OCI-LY7 (cell line): ENCODE data around the gene CARM1. TPM values are rescaled to one million over a fixed set of nuclear protein-coding genes. Genes with fewer than 3 reads are reported as not detected.

Experiments
- BruUV-seq: library from RNA; stranded (reverse); fragments of 400-500 nt; replicated peaks from 2 replicates; lab custom pipeline; 2021; lab: Mats Ljungman, UMichigan
- CTCF ChIA-PET: fragments of 300-600 bp; sonication (Branson Sonifier 250); formaldehyde crosslinking; loops from one replicate; lab custom pipeline; 2022; ENCODE audit warnings: antibody characterized with exemption; ENCODE audit not compliant: unreplicated experiment; lab: Charles Lee
- POLR2A ChIA-PET: fragments of 300-600 bp; sonication (Branson Sonifier 250); formaldehyde crosslinking; loops from one replicate; lab custom pipeline; 2022; ENCODE audit warnings: antibody characterized with exemption; lab: Charles Lee
- DNase-seq: peaks from one replicate; pipeline ENCODE4 v3.0.0-alpha.2; 2015; ENCODE audit warnings: low spot score
- H2AFZ ChIP-seq: fragments of 200-600 bp; sonication (generic), shearing (Covaris generic); 2 replicates; pipeline ENCODE4 v1.6.1; 2014; ENCODE audit warnings: mild to moderate bottlenecking, antibody characterized with exemption, low read length, moderate library complexity
- H3K27ac ChIP-seq: fragments of 200-600 bp; sonication (generic); 2 replicates; pipeline ENCODE4 v1.5.1; 2014; ENCODE audit warnings: mixed run types, low read depth, mild to moderate bottlenecking, moderate library complexity, low read length, inconsistent platforms; ENCODE audit not compliant: poor library complexity, severe bottlenecking
- H3K36me3 ChIP-seq: fragments of 200-600 bp; sonication (generic); 2 replicates; pipeline ENCODE4 v1.6.1; 2014; ENCODE audit warnings: mild to moderate bottlenecking, antibody characterized with exemption, low read length, moderate library complexity, mixed read lengths; ENCODE audit not compliant: insufficient read depth
- H3K4me1 ChIP-seq: fragments of 200-600 bp; sonication (generic); 2 replicates; pipeline ENCODE4 v1.5.1; 2014; ENCODE audit warnings: mild to moderate bottlenecking, low read length; ENCODE audit not compliant: insufficient read depth, poor library complexity, severe bottlenecking
- H3K4me2 ChIP-seq: fragments of 200-600 bp; sonication (generic); 2 replicates; pipeline ENCODE4 v1.6.1; 2014; ENCODE audit warnings: mild to moderate bottlenecking, low read length
- H3K4me3 ChIP-seq: fragments of 200-600 bp; sonication (generic); 2 replicates; pipeline ENCODE4 v1.5.1; 2014; ENCODE audit warnings: mild to moderate bottlenecking, low read depth, low read length; ENCODE audit not compliant: poor library complexity, severe bottlenecking
- H3K79me2 ChIP-seq: fragments of 200-600 bp; sonication (generic); 2 replicates; pipeline ENCODE4 v1.6.1; 2016; ENCODE audit warnings: low read depth, mild to moderate bottlenecking, low read length, moderate library complexity, mixed read lengths; ENCODE audit not compliant: insufficient read depth
- H3K9me2 ChIP-seq: fragments of 200-600 bp; sonication (generic); 2 replicates; pipeline ENCODE4 v1.6.1; 2016; ENCODE audit warnings: mild to moderate bottlenecking, low read length, mixed read lengths; ENCODE audit not compliant: insufficient read depth
- H3K9me3 ChIP-seq: fragments of 200-600 bp; sonication (generic); 2 replicates; pipeline ENCODE4 v1.6.1; 2014; ENCODE audit warnings: mild to moderate bottlenecking, mixed run types, low read length, mixed read lengths
- H4K20me1 ChIP-seq: fragments of 200-600 bp; sonication (generic); 2 replicates; pipeline ENCODE4 v1.6.1; 2014; ENCODE audit warnings: mild to moderate bottlenecking, antibody characterized with exemption, low read length, moderate library complexity, mixed read lengths; ENCODE audit not compliant: insufficient read depth
- EZH2phosphoT487 ChIP-seq: fragments of 200-600 bp; sonication (generic); IDR thresholded peaks from 2 replicates; pipeline ENCODE4 v1.6.1; 2018; ENCODE audit warnings: low read depth, borderline replicate concordance, mild to moderate bottlenecking, mixed run types, antibody characterized with exemption, low read length, moderate library complexity, mixed read lengths
- intact Hi-C: fragments of 100-400 bp; cut with micrococcal nuclease; formaldehyde crosslinking; loops from one replicate; pipeline ENCODE4 v1.10.0; 2022; ENCODE audit not compliant: unreplicated experiment
- total RNA-seq, 2 experiments: library from RNA; depleted of rRNA in 1 of 2; stranded (reverse); fragments of >200 nt in 1 of 2; shearing (Covaris generic) in 1 of 2; gene quantifications; 2 replicates each; pipeline ENCODE4 v1.2.3, GENCODE V29; 2014 to 2022
- TF ChIP-seq, protein P1 (sequence below): fragments of 200-600 bp; sonication (generic); conservative IDR thresholded peaks from 2 replicates; pipeline ENCODE4 v1.5.1; 2014; ENCODE audit warnings: mild to moderate bottlenecking, antibody characterized with exemption, low read length, moderate library complexity, mixed read lengths

The CARM1 gene
- total RNA-seq, 2 experiments from 2014 or later: 41.2 to 107 TPM

DNA sequence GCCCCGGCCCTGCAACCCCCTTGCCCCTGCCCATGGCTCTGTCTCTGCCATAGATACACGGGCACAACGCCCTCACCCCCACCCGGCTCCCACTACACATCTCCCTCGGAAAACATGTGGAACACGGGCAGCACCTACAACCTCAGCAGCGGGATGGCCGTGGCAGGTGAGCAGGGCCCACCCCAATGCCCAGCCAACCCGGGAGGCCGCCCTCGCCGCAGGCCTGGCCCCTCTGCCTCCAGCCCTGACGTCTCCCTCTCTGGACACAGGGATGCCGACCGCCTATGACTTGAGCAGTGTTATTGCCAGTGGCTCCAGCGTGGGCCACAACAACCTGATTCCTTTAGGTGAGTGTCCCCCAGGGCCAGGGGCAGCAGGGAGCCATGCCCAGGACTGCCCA, 49.4 kb downstream of the CARM1 start:
- no peaks in the 10 kb centered on the region for H3K79me2 ChIP-seq
- peaks cover 3% of the 10 kb centered on the region for H3K4me1 ChIP-seq
- CTCF ChIA-PET: no interaction called here
- no peak overlapping the region for H3K4me2 ChIP-seq
- TF ChIP-seq, protein P1, sequence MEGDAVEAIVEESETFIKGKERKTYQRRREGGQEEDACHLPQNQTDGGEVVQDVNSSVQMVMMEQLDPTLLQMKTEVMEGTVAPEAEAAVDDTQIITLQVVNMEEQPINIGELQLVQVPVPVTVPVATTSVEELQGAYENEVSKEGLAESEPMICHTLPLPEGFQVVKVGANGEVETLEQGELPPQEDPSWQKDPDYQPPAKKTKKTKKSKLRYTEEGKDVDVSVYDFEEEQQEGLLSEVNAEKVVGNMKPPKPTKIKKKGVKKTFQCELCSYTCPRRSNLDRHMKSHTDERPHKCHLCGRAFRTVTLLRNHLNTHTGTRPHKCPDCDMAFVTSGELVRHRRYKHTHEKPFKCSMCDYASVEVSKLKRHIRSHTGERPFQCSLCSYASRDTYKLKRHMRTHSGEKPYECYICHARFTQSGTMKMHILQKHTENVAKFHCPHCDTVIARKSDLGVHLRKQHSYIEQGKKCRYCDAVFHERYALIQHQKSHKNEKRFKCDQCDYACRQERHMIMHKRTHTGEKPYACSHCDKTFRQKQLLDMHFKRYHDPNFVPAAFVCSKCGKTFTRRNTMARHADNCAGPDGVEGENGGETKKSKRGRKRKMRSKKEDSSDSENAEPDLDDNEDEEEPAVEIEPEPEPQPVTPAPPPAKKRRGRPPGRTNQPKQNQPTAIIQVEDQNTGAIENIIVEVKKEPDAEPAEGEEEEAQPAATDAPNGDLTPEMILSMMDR: no peak
- TF ChIP-seq EZH2phosphoT487: no peak
- no peaks in the 10 kb centered on the region for H3K9me3 ChIP-seq
- POLR2A ChIA-PET: no interaction called here
- intact Hi-C loops: no loop called here
- H3K9me2 ChIP-seq: no peaks in the 10 kb centered on the region
- no TSS peak for BruUV-seq
- no peak overlapping the region for H3K4me3 ChIP-seq
- no peak overlapping the region for H3K27ac ChIP-seq
- DNase-seq: no peak
- peaks cover 82% of the 10 kb centered on the region for H3K36me3 ChIP-seq
- no peak overlapping the region for H2AFZ ChIP-seq
- no peaks in the 10 kb centered on the region for H4K20me1 ChIP-seq

DNA sequence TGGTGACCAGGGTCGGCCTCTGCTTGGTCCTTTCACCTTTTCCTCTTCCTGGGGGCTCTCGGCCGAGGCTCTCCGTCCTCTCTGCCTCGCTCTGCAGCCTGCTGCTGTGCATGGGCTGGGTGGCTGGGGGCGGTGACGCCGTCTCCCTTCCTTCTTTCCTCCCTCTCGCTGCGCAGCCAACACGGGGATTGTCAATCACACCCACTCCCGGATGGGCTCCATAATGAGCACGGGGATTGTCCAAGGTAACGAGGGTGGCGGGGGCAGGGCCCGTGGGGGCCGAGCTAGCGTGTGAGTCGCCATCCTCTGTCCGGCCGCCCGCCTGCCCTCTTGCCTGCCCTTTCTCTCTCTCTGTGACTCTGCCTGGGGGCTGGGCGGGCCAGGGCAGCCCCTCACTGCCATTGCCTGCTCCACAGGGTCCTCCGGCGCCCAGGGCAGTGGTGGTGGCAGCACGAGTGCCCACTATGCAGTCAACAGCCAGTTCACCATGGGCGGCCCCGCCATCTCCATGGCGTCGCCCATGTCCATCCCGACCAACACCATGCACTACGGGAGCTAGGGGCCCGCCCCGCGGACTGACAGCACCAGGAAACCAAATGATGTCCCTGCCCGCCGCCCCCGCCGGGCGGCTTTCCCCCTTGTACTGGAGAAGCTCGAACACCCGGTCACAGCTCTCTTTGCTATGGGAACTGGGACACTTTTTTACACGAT, 50.0 kb downstream of the CARM1 start:
- Histone ChIP-seq H3K36me3 (peaks cover 76% of the 10 kb centered on the region), H4K20me1 (no peaks in the 10 kb centered on the region), H2AFZ (no peak overlapping the region), H3K4me2 (no peak overlapping the region), H3K4me3 (no peak overlapping the region), H3K4me1 (peaks cover 3% of the 10 kb centered on the region), H3K27ac (no peak overlapping the region), H3K9me2 (no peaks in the 10 kb centered on the region), H3K79me2 (no peaks in the 10 kb centered on the region), H3K9me3 (no peaks in the 10 kb centered on the region)
- TF ChIP-seq, protein P1: no peak
- TF ChIP-seq EZH2phosphoT487: no peak
- BruUV-seq: no TSS peak
- ChIA-PET CTCF (no interaction called here), POLR2A (no interaction called here)
- intact Hi-C loops: no loop called here
- no peak for DNase-seq

DNA sequence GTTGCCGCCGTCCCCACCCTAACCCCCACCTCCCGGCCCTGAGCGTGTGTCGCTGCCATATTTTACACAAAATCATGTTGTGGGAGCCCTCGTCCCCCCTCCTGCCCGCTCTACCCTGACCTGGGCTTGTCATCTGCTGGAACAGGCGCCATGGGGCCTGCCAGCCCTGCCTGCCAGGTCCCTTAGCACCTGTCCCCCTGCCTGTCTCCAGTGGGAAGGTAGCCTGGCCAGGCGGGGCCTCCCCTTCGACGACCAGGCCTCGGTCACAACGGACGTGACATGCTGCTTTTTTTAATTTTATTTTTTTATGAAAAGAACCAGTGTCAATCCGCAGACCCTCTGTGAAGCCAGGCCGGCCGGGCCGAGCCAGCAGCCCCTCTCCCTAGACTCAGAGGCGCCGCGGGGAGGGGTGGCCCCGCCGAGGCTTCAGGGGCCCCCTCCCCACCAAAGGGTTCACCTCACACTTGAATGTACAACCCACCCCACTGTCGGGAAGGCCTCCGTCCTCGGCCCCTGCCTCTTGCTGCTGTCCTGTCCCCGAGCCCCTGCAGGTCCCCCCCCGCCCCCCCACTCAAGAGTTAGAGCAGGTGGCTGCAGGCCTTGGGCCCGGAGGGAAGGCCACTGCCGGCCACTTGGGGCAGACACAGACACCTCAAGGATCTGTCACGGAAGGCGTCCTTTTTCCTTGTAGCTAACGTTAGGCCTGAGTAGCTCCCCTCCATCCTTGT, 50.7 kb downstream of the CARM1 start:
- no peak overlapping the region for H3K4me2 ChIP-seq
- CTCF ChIA-PET: no interaction called here
- H3K9me3 ChIP-seq: no peaks in the 10 kb centered on the region
- H3K79me2 ChIP-seq: no peaks in the 10 kb centered on the region
- no peaks in the 10 kb centered on the region for H4K20me1 ChIP-seq
- no peak overlapping the region for H2AFZ ChIP-seq
- H3K4me1 ChIP-seq: peaks cover 3% of the 10 kb centered on the region
- TF ChIP-seq EZH2phosphoT487: no peak
- TF ChIP-seq, protein P1: no peak
- no peak overlapping the region for H3K27ac ChIP-seq
- no peak for DNase-seq
- BruUV-seq: no TSS peak
- intact Hi-C loops: no loop called here
- POLR2A ChIA-PET: no interaction called here
- peaks cover 72% of the 10 kb centered on the region; the same call in 1 of the 2 replicates for H3K36me3 ChIP-seq
- no peaks in the 10 kb centered on the region for H3K9me2 ChIP-seq
- no peak overlapping the region for H3K4me3 ChIP-seq
